Endothelial cell of umbilical vein (primary cell): ENCODE data around the gene KIR2DL3. TPM values are rescaled to one million over a fixed set of nuclear protein-coding genes. Genes with fewer than 3 reads are reported as not detected.
"Not testable (repeated sequence)": the region's sequence is repeated elsewhere in the genome, so short reads cannot be mapped to it uniquely, and the experiment has no call there.

Source experiments
- BruUV-seq: library from RNA; stranded (reverse); fragments of 400-500 nt; replicated peaks from 2 replicates; lab custom pipeline; 2021; lab: Mats Ljungman, UMichigan
- CTCF ChIA-PET: fragments of 300-600, 350-600 bp; sonication (Branson Sonifier 250); formaldehyde crosslinking; loops from one replicate; lab custom pipeline; 2021; ENCODE audit warnings: antibody characterized with exemption, inconsistent platforms; lab: Charles Lee
- POLR2A ChIA-PET: fragments of 300-600, 350-600 bp; sonication (Branson Sonifier 250); formaldehyde crosslinking; loops from one replicate; lab custom pipeline; 2021; ENCODE audit warnings: antibody characterized with exemption, inconsistent platforms; lab: Charles Lee
- DNase-seq: peaks from one replicate; pipeline ENCODE4 v3.0.0-alpha.2; 2011; ENCODE audit warnings: low read depth, low spot score
- FAIRE-seq: peaks from 2 replicates; lab custom pipeline; 2011; peaks lifted over from hg19 to GRCh38; lab: Jason Lieb, UNC
- H2AFZ ChIP-seq: 2 replicates; pipeline ENCODE4 v1.6.0; 2012; ENCODE audit warnings: low read depth, low read length, control low read depth, inconsistent platforms
- H3K27ac ChIP-seq: 2 replicates; pipeline ENCODE4 v1.5.1; 2011; ENCODE audit warnings: low read depth, mild to moderate bottlenecking, control low read depth, low read length, moderate library complexity; ENCODE audit not compliant: insufficient read depth
- H3K27me3 ChIP-seq, 2 experiments: 2 replicates each; pipeline versions ENCODE4 v1.6.0 to v1.6.1; 2011; ENCODE audit warnings: low read length in 2 of 2, mixed read lengths in 1 of 2; ENCODE audit not compliant: control insufficient read depth in 2 of 2, insufficient read depth in 2 of 2
- H3K36me3 ChIP-seq, 2 experiments: 2 replicates in 1 of 2; 3 replicates in 1 of 2; pipeline ENCODE4 v1.5.1; 2011; ENCODE audit warnings: low read length in 2 of 2, mild to moderate bottlenecking in 1 of 2, moderate library complexity in 1 of 2; ENCODE audit not compliant: control insufficient read depth in 2 of 2, insufficient read depth in 2 of 2; ENCODE audit errors: extremely low read depth in 1 of 2
- H3K4me1 ChIP-seq: 3 replicates; pipeline ENCODE4 v1.5.1; 2011; ENCODE audit warnings: mild to moderate bottlenecking, low read length; ENCODE audit not compliant: control insufficient read depth, insufficient read depth; ENCODE audit errors: extremely low read depth
- H3K4me2 ChIP-seq: 2 replicates; pipeline ENCODE4 v1.6.1; 2011; ENCODE audit warnings: low read length, control low read depth, mixed read lengths; ENCODE audit not compliant: insufficient read depth
- H3K4me3 ChIP-seq, 3 experiments: fragments of 200-600 bp in 1 of 3; sonication (generic), shearing (Covaris generic) in 1 of 3; replicated peaks in 1 of 3; 2 replicates each; pipeline ENCODE4 v1.5.1; 2011 to 2016; ENCODE audit warnings: control low read depth in 3 of 3, low read length in 3 of 3, mild to moderate bottlenecking in 2 of 3, inconsistent platforms in 1 of 3, low read depth in 1 of 3, moderate library complexity in 1 of 3; ENCODE audit not compliant: insufficient read depth in 1 of 3
- H3K79me2 ChIP-seq: 2 replicates; pipeline ENCODE4 v1.6.0; 2012; ENCODE audit warnings: low read length, inconsistent platforms; ENCODE audit not compliant: control insufficient read depth, insufficient read depth
- H3K9ac ChIP-seq: replicated peaks from 2 replicates; pipeline ENCODE3; 2011; ENCODE audit warnings: low read length, control low read depth; ENCODE audit not compliant: insufficient read depth; ENCODE audit errors: extremely low read depth
- H3K9me1 ChIP-seq: replicated peaks from 3 replicates; pipeline ENCODE4 v1.6.0; 2011; ENCODE audit warnings: mild to moderate bottlenecking, low read length; ENCODE audit not compliant: control insufficient read depth, insufficient read depth; ENCODE audit errors: extremely low read depth
- H3K9me3 ChIP-seq: replicated peaks from 2 replicates; pipeline ENCODE4 v1.5.1; 2012; ENCODE audit warnings: low read length, inconsistent platforms; ENCODE audit not compliant: control insufficient read depth, insufficient read depth
- H4K20me1 ChIP-seq: replicated peaks from 2 replicates; pipeline ENCODE3; 2011; ENCODE audit warnings: mild to moderate bottlenecking, low read length; ENCODE audit not compliant: control insufficient read depth, insufficient read depth; ENCODE audit errors: extremely low read depth
- dilution Hi-C: fragments of 300-500 bp; cut with MboI; formaldehyde crosslinking; loops from one replicate; pipeline ENCODE4 v1.15.0; 2019; ENCODE audit warnings: low sequenced_read_pairs; ENCODE audit not compliant: extremely low pct_ligation_motif_present
- intact Hi-C: fragments of 100-400 bp; cut with micrococcal nuclease; formaldehyde crosslinking; loops from one replicate; pipeline ENCODE4 v1.10.0; 2022
- polyA plus RNA-seq, 4 experiments: library from polyadenylated mRNA; depleted of rRNA in 3 of 4; stranded (reverse) in 3 of 4; unstranded in 1 of 4; fragments of >200 nt; gene quantifications; 2 replicates each; pipeline versions ENCODE4 v1.2.1 to v1.2.3, GENCODE V29; 2011 to 2012; ENCODE audit warnings: missing spikeins in 1 of 4
- total RNA-seq: library from RNA; stranded (reverse); gene quantifications from 2 replicates; pipeline ENCODE4 v1.2.3, GENCODE V29; 2021

The KIR2DL3 gene
- total and polyA plus RNA-seq, 2 donors (not counting 3 experiments of a cell fraction or from before 2014, with no cell fraction given), result not detected

DNA sequence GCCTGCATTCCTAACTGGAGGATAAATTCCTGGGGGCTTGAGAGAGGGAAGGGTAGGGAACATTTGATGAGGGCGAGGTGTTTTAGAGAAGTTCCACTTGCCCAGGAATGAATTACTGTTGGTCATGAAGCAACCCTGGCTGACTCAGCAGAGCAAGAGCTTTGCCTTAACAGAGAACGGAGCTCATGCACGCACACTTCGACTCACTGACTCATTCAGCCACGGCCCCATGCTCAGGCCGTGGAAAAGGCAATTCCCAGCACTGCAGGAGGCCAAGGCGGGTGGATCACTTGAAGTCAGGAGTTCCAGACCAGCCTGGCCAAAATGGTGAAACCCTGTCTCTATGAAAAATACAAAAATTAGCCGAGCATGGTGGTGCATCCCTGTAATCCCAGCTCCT, 25.9 kb downstream of the KIR2DL3 start:
- CTCF ChIA-PET, H3K9ac ChIP-seq, H3K27me3 ChIP-seq, H3K9me1 ChIP-seq, H3K36me3 ChIP-seq, FAIRE-seq, H2AFZ ChIP-seq, H3K27ac ChIP-seq, H3K79me2 ChIP-seq, BruUV-seq, H3K4me1 ChIP-seq, H3K9me3 ChIP-seq, intact Hi-C loops, H4K20me1 ChIP-seq, POLR2A ChIA-PET, dilution Hi-C loops, DNase-seq, H3K4me2 ChIP-seq, H3K4me3 ChIP-seq: not testable (repeated sequence)

DNA sequence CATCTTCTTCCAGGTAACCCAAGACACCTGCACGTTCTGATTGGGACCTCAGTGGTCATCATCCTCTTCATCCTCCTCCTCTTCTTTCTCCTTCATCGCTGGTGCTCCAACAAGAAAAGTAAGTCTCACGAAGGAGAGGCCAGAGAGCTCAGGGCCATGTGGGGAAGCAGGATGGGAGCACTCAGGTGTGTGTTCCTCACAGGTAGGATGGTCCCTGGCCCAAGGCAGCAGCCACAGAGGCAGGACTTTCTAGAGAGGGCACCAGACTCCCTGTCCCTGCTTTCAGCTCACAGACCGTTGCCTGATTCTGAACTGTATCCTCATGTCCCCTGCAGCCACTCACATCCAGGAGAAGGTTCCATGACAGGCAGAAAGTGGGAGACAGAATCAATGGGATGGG, 28.2 kb downstream of the KIR2DL3 start:
- H3K9me3 ChIP-seq, POLR2A ChIA-PET, DNase-seq, H3K4me2 ChIP-seq, H3K4me1 ChIP-seq, H3K36me3 ChIP-seq, H3K27ac ChIP-seq, BruUV-seq, H4K20me1 ChIP-seq, dilution Hi-C loops, H3K9me1 ChIP-seq, intact Hi-C loops, H2AFZ ChIP-seq, CTCF ChIA-PET, H3K9ac ChIP-seq, FAIRE-seq, H3K27me3 ChIP-seq, H3K4me3 ChIP-seq, H3K79me2 ChIP-seq: not testable (repeated sequence)

DNA sequence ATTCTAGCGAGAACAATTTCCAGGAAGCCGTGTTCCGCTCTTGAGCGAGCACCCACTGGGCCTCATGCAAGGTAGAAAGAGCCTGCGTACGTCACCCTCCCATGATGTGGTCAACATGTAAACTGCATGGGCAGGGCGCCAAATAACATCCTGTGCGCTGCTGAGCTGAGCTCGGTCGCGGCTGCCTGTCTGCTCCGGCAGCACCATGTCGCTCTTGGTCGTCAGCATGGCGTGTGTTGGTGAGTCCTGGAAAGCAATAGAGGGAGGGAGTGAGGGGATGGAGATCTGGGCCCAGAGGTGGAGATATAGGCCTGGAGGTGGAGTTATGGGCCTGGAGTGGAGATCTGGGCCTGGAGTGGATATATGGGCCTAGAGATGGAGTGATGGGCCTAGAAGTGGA, 31.3 kb downstream of the KIR2DL3 start, which contains the start of gene KIR2DL1:
Gene KIR2DL1, plus strand, starts transcription at position 148 of the 400 bp plus-strand sequence. Its CDS starts 58 bp downstream, at position 206.
- H3K36me3 ChIP-seq, DNase-seq, H3K9ac ChIP-seq, H3K27me3 ChIP-seq, H3K4me2 ChIP-seq, H3K9me1 ChIP-seq, H3K4me1 ChIP-seq, intact Hi-C loops, CTCF ChIA-PET, dilution Hi-C loops, FAIRE-seq, H3K4me3 ChIP-seq, H2AFZ ChIP-seq, BruUV-seq, H3K79me2 ChIP-seq, H3K27ac ChIP-seq, H4K20me1 ChIP-seq, H3K9me3 ChIP-seq, POLR2A ChIA-PET: not testable (repeated sequence)

DNA sequence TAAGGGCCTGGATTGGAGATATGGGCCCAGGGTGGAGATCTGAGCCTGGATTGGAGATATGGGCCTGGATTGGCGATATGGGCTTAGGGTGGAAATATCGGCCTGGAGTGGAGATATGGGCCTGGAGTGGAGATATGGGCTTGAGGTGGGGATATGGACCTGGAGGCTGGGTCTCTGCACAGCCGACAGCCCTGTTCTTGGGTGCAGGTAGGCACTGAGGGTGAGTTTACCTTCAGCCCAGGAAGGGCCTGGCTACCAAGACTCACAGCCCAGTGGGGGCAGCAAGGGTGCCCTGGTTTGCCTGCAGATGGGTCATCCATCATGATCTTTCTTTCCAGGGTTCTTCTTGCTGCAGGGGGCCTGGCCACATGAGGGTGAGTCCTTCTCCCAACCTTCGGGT, 32.2 kb downstream of the KIR2DL3 start:
- H3K4me1 ChIP-seq, H3K9me3 ChIP-seq, DNase-seq, H3K9ac ChIP-seq, intact Hi-C loops, H4K20me1 ChIP-seq, H3K27ac ChIP-seq, H2AFZ ChIP-seq, H3K27me3 ChIP-seq, FAIRE-seq, H3K79me2 ChIP-seq, BruUV-seq, H3K9me1 ChIP-seq, CTCF ChIA-PET, POLR2A ChIA-PET, dilution Hi-C loops, H3K36me3 ChIP-seq, H3K4me3 ChIP-seq, H3K4me2 ChIP-seq: not testable (repeated sequence)
